Measurements from ENCODE around the gene CLEC2A.
"Not testable (repeated sequence)": the region's sequence is repeated elsewhere in the genome, so short reads cannot be mapped to it uniquely, and the experiment has no call there.

CLEC2A gene

DNA sequence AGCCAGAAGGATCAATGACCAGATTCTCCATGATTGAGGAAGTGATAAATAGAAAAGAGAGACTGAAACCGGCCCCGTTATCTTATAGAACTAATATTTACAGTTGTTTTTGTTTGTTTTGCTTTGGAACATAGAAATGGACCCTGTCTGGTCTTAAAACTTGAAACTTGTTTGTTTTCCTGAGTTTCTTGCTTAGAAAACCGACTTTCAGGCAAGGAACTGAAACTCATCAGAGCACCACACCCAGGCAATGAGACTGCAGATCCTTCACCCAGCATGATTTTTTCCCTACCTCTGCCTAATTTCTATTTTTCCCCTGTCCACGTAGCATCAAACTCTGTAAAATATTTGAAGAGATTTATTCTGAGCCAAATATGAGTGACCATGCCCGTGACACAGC, 28.4 kb upstream of the CLEC2A start:
- no peaks in the 10 kb centered on the region for H3K79me2 ChIP-seq (ENCODE audit: control insufficient read depth, insufficient read depth, low read length, unreplicated experiment)
- no peak overlapping the region for H3K4me3 ChIP-seq (ENCODE audit: low read depth, low read length)
- no peak overlapping the region for H2AFZ ChIP-seq (ENCODE audit: low read length, unreplicated experiment)
- H3K27ac ChIP-seq (ENCODE audit: low read depth, low read length), result no peak overlapping the region
- no peaks in the 10 kb centered on the region for H3K4me1 ChIP-seq (ENCODE audit: control insufficient read depth, insufficient read depth, low read length, unreplicated experiment)
- no peaks in the 10 kb centered on the region for H3K27me3 ChIP-seq (ENCODE audit: insufficient read depth, low read length)
- no peaks in the 10 kb centered on the region for H3K36me3 ChIP-seq (ENCODE audit: insufficient read depth, low read length)

GRCh38 chr12:9957834-9958233, 25.7 kb upstream of the CLEC2A start:
- Histone ChIP-seq H3K4me1 (ENCODE audit: control insufficient read depth, insufficient read depth, low read length, unreplicated experiment) (no peaks in the 10 kb centered on the region), H3K36me3 (ENCODE audit: insufficient read depth, low read length) (no peaks in the 10 kb centered on the region), H2AFZ (ENCODE audit: low read length, unreplicated experiment) (no peak overlapping the region), H3K79me2 (ENCODE audit: control insufficient read depth, insufficient read depth, low read length, unreplicated experiment) (no peaks in the 10 kb centered on the region), H3K27me3 (ENCODE audit: insufficient read depth, low read length) (no peaks in the 10 kb centered on the region), H3K27ac (ENCODE audit: low read depth, low read length) (no peak overlapping the region), H3K4me3 (ENCODE audit: low read depth, low read length) (no peak overlapping the region)

DNA sequence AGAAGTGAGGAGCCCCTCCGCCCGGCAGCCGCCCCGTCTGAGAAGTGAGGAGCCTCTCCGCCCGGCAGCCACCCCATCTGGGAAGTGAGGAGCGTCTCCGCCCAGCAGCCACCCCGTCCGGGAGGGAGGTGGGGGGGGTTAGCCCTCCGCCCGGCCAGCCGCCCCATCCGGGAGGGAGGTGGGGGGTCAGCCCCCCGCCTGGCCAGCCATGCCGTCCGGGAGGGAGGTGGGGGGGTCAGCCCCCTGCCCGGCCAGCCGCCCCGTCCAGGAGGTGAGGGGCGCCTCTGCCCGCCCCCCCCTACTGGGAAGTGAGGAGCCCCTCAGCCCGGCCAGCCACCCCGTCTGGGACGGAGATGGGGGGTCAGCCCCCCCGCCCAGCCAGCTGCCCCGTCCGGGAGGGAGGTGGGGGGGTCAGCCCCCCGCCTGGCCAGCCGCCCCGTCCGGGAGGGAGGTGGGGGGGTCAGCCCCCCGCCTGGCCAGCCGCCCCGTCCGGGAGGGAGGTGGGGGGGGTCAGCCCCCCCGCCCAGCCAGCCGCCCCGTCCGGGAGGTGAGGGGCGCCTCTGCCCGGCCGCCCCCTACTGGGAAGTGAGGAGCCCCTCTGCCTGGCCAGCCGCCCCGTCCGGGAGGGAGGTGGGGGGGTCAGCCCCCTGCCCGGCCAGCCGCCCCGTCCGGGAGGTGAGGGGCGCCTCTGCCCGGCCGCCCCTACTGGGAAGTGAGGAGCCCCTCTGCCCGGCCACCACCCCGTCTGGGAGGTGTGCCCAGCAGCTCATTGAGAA, 21.0 kb upstream of the CLEC2A start:
- H3K79me2 ChIP-seq (ENCODE audit: control insufficient read depth, insufficient read depth, low read length, unreplicated experiment); H3K36me3 ChIP-seq (ENCODE audit: insufficient read depth, low read length); H2AFZ ChIP-seq (ENCODE audit: low read length, unreplicated experiment); H3K4me3 ChIP-seq (ENCODE audit: low read depth, low read length); H3K27ac ChIP-seq (ENCODE audit: low read depth, low read length); H3K4me1 ChIP-seq (ENCODE audit: control insufficient read depth, insufficient read depth, low read length, unreplicated experiment): not testable (repeated sequence)
- peaks cover 35% of the 10 kb centered on the region for H3K27me3 ChIP-seq (ENCODE audit: insufficient read depth, low read length)

GRCh38 chr12:9951026-9951675, 19.0 kb upstream of the CLEC2A start:
- no peaks in the 10 kb centered on the region for H3K79me2 ChIP-seq (ENCODE audit: control insufficient read depth, insufficient read depth, low read length, unreplicated experiment)
- H3K27ac ChIP-seq (ENCODE audit: low read depth, low read length), result no peak overlapping the region
- peaks cover 38% of the 10 kb centered on the region for H3K27me3 ChIP-seq (ENCODE audit: insufficient read depth, low read length)
- H3K36me3 ChIP-seq (ENCODE audit: insufficient read depth, low read length), result no peaks in the 10 kb centered on the region
- no peaks in the 10 kb centered on the region for H3K4me1 ChIP-seq (ENCODE audit: control insufficient read depth, insufficient read depth, low read length, unreplicated experiment)
- no peak overlapping the region for H3K4me3 ChIP-seq (ENCODE audit: low read depth, low read length)
- H2AFZ ChIP-seq (ENCODE audit: low read length, unreplicated experiment), result no peak overlapping the region

GRCh38 chr12:9948606-9949296, 16.6 kb upstream of the CLEC2A start:
- peaks cover 57% of the 10 kb centered on the region for H3K27me3 ChIP-seq (ENCODE audit: insufficient read depth, low read length)
- H3K27ac ChIP-seq (ENCODE audit: low read depth, low read length), result no peak overlapping the region
- no peaks in the 10 kb centered on the region for H3K4me1 ChIP-seq (ENCODE audit: control insufficient read depth, insufficient read depth, low read length, unreplicated experiment)
- H3K79me2 ChIP-seq (ENCODE audit: control insufficient read depth, insufficient read depth, low read length, unreplicated experiment), result no peaks in the 10 kb centered on the region
- H2AFZ ChIP-seq (ENCODE audit: low read length, unreplicated experiment), result no peak overlapping the region
- H3K4me3 ChIP-seq (ENCODE audit: low read depth, low read length), result no peak overlapping the region
- H3K36me3 ChIP-seq (ENCODE audit: insufficient read depth, low read length), result no peaks in the 10 kb centered on the region

GRCh38 chr12:9947674-9948073, 15.5 kb upstream of the CLEC2A start:
- no peaks in the 10 kb centered on the region for H3K79me2 ChIP-seq (ENCODE audit: control insufficient read depth, insufficient read depth, low read length, unreplicated experiment)
- no peaks in the 10 kb centered on the region for H3K36me3 ChIP-seq (ENCODE audit: insufficient read depth, low read length)
- no peak overlapping the region for H3K4me3 ChIP-seq (ENCODE audit: low read depth, low read length)
- H3K27ac ChIP-seq (ENCODE audit: low read depth, low read length), result no peak overlapping the region
- no peaks in the 10 kb centered on the region for H3K4me1 ChIP-seq (ENCODE audit: control insufficient read depth, insufficient read depth, low read length, unreplicated experiment)
- H3K27me3 ChIP-seq (ENCODE audit: insufficient read depth, low read length), result peaks cover 67% of the 10 kb centered on the region
- H2AFZ ChIP-seq (ENCODE audit: low read length, unreplicated experiment), result no peak overlapping the region

DNA sequence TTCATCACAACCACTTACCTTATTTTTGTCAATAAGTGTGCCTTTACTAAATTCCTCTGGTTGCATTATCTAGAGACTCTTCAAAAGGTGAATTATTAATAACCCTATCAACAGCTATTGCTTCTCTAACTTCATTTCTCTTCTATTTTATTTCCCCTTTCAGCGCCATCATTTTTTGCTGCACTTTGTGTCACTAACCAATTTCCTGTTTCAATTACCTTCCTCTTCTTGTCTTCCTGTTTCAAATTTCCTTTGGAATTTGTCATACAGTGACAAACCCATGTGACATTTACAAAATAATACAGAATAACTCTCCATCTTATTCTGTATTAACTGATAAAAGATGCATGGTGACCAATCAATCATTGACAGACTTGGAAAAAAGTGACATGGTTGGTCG, 12.2 kb upstream of the CLEC2A start:
- Histone ChIP-seq H3K27ac (ENCODE audit: low read depth, low read length) (no peak overlapping the region), H3K79me2 (ENCODE audit: control insufficient read depth, insufficient read depth, low read length, unreplicated experiment) (no peaks in the 10 kb centered on the region), H3K27me3 (ENCODE audit: insufficient read depth, low read length) (peaks cover 73% of the 10 kb centered on the region), H2AFZ (ENCODE audit: low read length, unreplicated experiment) (no peak overlapping the region), H3K36me3 (ENCODE audit: insufficient read depth, low read length) (no peaks in the 10 kb centered on the region), H3K4me1 (ENCODE audit: control insufficient read depth, insufficient read depth, low read length, unreplicated experiment) (no peaks in the 10 kb centered on the region), H3K4me3 (ENCODE audit: low read depth, low read length) (no peak overlapping the region)

DNA sequence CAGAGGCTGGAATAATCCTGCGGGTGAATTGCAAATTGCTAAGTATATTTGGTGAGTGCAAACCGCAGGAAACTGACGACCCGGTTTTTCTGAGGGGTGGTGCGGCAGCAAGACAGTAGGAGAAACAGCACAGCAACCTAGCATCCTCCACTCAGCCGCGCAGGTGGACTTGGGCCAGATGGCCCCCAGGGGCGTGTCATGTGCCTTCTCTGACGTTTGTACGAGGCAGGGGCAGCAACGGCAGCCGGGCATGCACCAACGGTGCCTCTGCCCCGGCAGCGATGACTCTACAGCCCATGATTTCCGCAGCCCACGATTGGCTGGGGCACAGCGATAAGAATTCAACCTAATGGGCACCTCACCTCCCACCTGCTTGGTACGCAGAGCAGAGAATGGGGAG, 11.1 kb upstream of the CLEC2A start:
- no peak overlapping the region for H3K27ac ChIP-seq (ENCODE audit: low read depth, low read length)
- no peaks in the 10 kb centered on the region for H3K36me3 ChIP-seq (ENCODE audit: insufficient read depth, low read length)
- no peaks in the 10 kb centered on the region for H3K79me2 ChIP-seq (ENCODE audit: control insufficient read depth, insufficient read depth, low read length, unreplicated experiment)
- no peak overlapping the region for H3K4me3 ChIP-seq (ENCODE audit: low read depth, low read length)
- H2AFZ ChIP-seq (ENCODE audit: low read length, unreplicated experiment), result no peak overlapping the region
- H3K27me3 ChIP-seq (ENCODE audit: insufficient read depth, low read length), result peaks cover 66% of the 10 kb centered on the region
- H3K4me1 ChIP-seq (ENCODE audit: control insufficient read depth, insufficient read depth, low read length, unreplicated experiment), result no peaks in the 10 kb centered on the region

- H3K27ac ChIP-seq (ENCODE audit: low read depth, low read length), result no peak overlapping the region
Observed at GRCh38 chr12:9941838-9942237, 9.7 kb upstream of the CLEC2A start.

GRCh38 chr12:9940375-9940774, 8.2 kb upstream of the CLEC2A start:
- Histone ChIP-seq H3K4me1 (ENCODE audit: control insufficient read depth, insufficient read depth, low read length, unreplicated experiment) (no peaks in the 10 kb centered on the region), H3K27me3 (ENCODE audit: insufficient read depth, low read length) (peaks cover 56% of the 10 kb centered on the region), H3K27ac (ENCODE audit: low read depth, low read length) (no peak overlapping the region), H3K79me2 (ENCODE audit: control insufficient read depth, insufficient read depth, low read length, unreplicated experiment) (no peaks in the 10 kb centered on the region), H3K36me3 (ENCODE audit: insufficient read depth, low read length) (no peaks in the 10 kb centered on the region), H2AFZ (ENCODE audit: low read length, unreplicated experiment) (no peak overlapping the region), H3K4me3 (ENCODE audit: low read depth, low read length) (no peak overlapping the region)

More at GRCh38 chr12:9941838-9942237, 9.7 kb upstream of the CLEC2A start:
- Histone ChIP-seq H2AFZ (ENCODE audit: low read length, unreplicated experiment) (no peak overlapping the region), H3K36me3 (ENCODE audit: insufficient read depth, low read length) (no peaks in the 10 kb centered on the region), H3K4me3 (ENCODE audit: low read depth, low read length) (no peak overlapping the region), H3K27me3 (ENCODE audit: insufficient read depth, low read length) (peaks cover 62% of the 10 kb centered on the region), H3K4me1 (ENCODE audit: control insufficient read depth, insufficient read depth, low read length, unreplicated experiment) (no peaks in the 10 kb centered on the region), H3K79me2 (ENCODE audit: control insufficient read depth, insufficient read depth, low read length, unreplicated experiment) (no peaks in the 10 kb centered on the region)

All from ACC112 (cell line).